ENCODE data around the gene ZFC3H1.

- TF ChIP-seq CTCF (optimal IDR thresholded peaks at IDR 0.05 in 1 of 3, IDR thresholded peaks at IDR 0.05 in 1 of 3, conservative IDR thresholded peaks at IDR 0.05 in 1 of 3; ENCODE audit: extremely low read depth in 1 of 3, insufficient read depth in 2 of 3, low read length in 3 of 3) (no peak), EZH2 (IDR thresholded peaks at IDR 0.05; ENCODE audit: low read length) (no peak)
Measured at GRCh38 chr12:71704920-71705319, 41.3 kb upstream of the ZFC3H1 start.

All from keratinocyte (primary cell).